Stimulated activated naive CD8-positive, alpha-beta T cell treated with anti-CD3 and anti-CD28 coated beads, Interleukin-15, amount 100 ng/mL, for 72 hours (primary cell): ENCODE data around the gene TWSG1.
"Not testable (repeated sequence)": the region's sequence is repeated elsewhere in the genome, so short reads cannot be mapped to it uniquely, and the experiment has no call there.

ENCODE experiments used
- ATAC-seq: fragments of 150-1000 bp; cut with Tn5 transposase; 2 replicates; pipeline ENCODE4 v1.10.0; 2021; ENCODE audit warnings: mild to moderate bottlenecking, moderate library complexity
- DNase-seq, 2 donors: peaks; one replicate each; pipeline ENCODE4 v3.0.0; 2021 to 2022
- H3K27ac Mint-ChIP-seq, 2 donors: one replicate each; pipeline ENCODE4 v1.8.0; 2022; ENCODE audit warnings: mild to moderate bottlenecking in 2 of 2, mixed read lengths in 2 of 2, moderate library complexity in 2 of 2
- H3K27me3 Mint-ChIP-seq: one replicate; pipeline ENCODE4 v1.8.0; 2022; ENCODE audit warnings: mixed read lengths
- H3K4me1 Mint-ChIP-seq: one replicate; pipeline ENCODE4 v1.8.0; 2022; ENCODE audit warnings: mild to moderate bottlenecking, mixed read lengths
- H3K4me3 Mint-ChIP-seq, 2 donors: one replicate each; pipeline ENCODE4 v1.8.0; 2022; ENCODE audit warnings: mild to moderate bottlenecking in 2 of 2, mixed read lengths in 2 of 2, moderate library complexity in 1 of 2
- H3K9me3 Mint-ChIP-seq, 2 donors: one replicate each; pipeline ENCODE4 v1.8.0; 2022; ENCODE audit warnings: mixed read lengths in 2 of 2

Gene TWSG1

DNA sequence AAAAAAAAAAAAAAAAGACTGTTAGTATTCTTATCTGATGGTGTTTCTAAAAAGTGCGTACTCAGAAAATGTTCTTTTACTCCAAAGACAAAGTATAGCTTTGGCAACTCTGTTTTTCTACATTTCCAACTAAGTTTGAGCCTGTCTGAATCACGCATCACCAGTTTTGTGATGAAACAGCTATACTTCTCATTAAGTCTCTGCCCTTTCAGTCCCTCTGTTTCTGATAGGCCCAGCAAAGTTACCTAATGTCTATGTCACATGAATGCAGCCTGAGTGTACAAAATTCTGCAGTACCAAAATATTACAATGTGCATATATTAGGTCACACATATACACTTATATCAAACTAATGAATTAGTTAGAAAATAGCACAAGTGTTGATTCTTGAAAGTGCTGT is 22.4 kb downstream of the TWSG1 start:
- Mint-ChIP-seq H3K4me3 (no peak overlapping the region), H3K4me1 (peaks cover 13% of the 10 kb centered on the region), H3K27ac (no peak overlapping the region), H3K27me3 (no peaks in the 10 kb centered on the region), H3K9me3 (no peaks in the 10 kb centered on the region)
- ATAC-seq (no peak), DNase-seq (no peak)

DNA sequence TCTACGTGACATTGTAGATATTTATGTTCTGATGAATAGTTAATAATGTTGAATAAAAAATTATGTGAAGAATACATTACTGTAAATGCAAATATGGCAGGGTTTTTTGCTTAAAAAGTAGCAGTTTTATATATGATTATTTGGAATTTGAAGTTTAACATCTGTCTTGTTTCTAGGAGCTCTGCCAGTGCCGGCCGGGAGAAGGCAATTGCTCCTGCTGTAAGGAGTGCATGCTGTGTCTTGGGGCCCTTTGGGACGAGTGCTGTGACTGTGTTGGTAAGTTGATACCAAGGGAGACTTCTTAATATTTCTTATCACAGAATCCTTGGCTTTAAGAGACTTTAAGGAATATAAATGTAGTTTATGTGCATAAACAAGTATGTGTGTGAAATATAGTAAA is 25.2 kb downstream of the TWSG1 start:
- H3K27me3 Mint-ChIP-seq, result no peaks in the 10 kb centered on the region
- no peaks in the 10 kb centered on the region for H3K4me1 Mint-ChIP-seq
- no peak overlapping the region for H3K4me3 Mint-ChIP-seq
- ATAC-seq, result no peak
- no peak for DNase-seq
- H3K27ac Mint-ChIP-seq, result no peak overlapping the region
- H3K9me3 Mint-ChIP-seq, result no peaks in the 10 kb centered on the region

DNA sequence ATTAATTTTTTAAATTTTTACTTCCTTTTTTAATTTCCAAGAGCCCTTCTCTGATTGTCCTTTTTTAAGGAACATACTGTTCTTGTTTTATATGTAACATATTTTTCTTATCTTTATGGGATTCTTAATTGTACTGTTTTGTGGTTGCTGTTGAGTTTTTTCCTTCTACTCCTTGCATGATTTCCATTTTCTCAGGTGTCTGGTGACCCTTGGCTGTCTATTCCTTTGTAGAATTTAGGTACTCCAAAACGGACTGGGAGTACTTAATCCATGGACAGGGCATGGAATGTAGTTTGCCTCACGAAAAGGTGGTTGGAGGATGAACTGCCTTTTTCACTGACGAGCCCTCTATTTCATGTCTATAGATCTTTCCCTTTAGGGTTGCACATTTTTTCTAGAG is 26.6 kb downstream of the TWSG1 start:
- Mint-ChIP-seq H3K9me3 (no peaks in the 10 kb centered on the region), H3K27me3 (no peaks in the 10 kb centered on the region), H3K4me1 (no peaks in the 10 kb centered on the region), H3K27ac (no peak overlapping the region), H3K4me3 (no peak overlapping the region)
- ATAC-seq (no peak), DNase-seq (no peak)

DNA sequence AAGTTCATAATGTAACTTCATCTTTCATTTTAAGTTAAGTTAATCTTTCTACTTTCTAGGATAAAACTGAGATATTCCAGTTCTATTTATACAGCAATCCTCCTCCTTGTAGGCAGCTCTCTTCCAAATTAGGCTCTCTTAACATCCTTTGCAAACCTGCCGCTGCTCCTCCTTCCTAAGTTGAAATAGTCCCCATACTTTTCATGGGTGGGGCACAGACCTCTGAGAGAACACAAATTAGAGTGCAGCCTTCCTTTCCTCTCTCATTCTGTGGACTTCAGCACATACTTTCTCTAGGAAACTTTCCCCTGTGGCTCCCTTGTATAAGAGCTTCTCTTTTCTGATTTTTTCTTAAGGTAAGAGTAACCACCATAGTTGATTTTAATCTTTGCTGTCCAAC is 28.3 kb downstream of the TWSG1 start:
- H3K27ac Mint-ChIP-seq, result no peak overlapping the region
- no peak for DNase-seq
- H3K4me3 Mint-ChIP-seq, result no peak overlapping the region
- no peaks in the 10 kb centered on the region for H3K4me1 Mint-ChIP-seq
- no peak for ATAC-seq
- H3K9me3 Mint-ChIP-seq, result no peaks in the 10 kb centered on the region
- H3K27me3 Mint-ChIP-seq, result no peaks in the 10 kb centered on the region

DNA sequence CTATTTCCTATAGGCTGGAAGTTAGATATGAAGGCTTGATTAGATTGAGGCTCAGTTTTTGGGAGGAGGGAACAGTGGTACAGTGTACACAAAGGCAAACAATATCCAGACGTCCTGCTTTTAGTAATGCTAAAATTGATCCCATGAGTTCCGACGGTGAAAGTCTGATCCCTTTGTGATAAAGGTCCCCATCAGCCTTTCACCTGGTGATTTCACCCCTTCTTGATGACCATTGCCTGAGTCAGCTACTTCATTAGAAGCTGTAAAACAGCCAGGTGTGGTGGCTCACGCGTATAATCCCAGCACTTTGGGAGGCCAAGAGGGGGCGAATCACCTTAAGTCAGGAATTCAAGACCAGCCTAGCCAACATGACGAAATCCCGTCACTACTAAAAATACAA is 29.7 kb downstream of the TWSG1 start:
- ATAC-seq (no peak), DNase-seq (no peak)
- no peak overlapping the region for H3K4me3 Mint-ChIP-seq
- H3K27ac Mint-ChIP-seq, result peak overlapping the region in 1 of 2 donors; percentile 67
- no peaks in the 10 kb centered on the region for H3K9me3 Mint-ChIP-seq
- H3K27me3 Mint-ChIP-seq, result no peaks in the 10 kb centered on the region
- no peaks in the 10 kb centered on the region for H3K4me1 Mint-ChIP-seq

DNA sequence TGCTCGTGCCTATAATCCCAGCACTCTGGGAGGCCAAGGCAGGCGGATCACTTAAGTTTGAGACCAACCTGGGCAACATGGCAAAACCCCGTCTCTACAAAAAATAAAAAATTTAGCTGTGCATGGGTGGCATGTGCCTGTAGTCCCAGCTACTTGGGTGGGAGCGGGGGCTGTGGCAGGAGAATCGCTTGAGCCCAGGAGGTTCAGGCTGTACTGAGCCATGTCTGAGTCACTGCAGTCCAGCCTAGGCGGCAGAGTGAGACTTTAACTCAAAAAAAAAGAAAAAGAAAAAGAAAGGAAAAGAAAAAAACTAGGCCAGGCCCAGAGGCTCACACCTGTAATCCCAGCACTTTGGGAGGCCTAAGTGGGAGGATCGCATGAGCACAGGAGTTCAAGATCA is 30.8 kb downstream of the TWSG1 start:
- Mint-ChIP-seq H3K4me3 (no peak overlapping the region), H3K9me3 (no peaks in the 10 kb centered on the region), H3K27me3 (no peaks in the 10 kb centered on the region), H3K27ac (no peak overlapping the region), H3K4me1 (no peaks in the 10 kb centered on the region)
- ATAC-seq (no peak), DNase-seq (no peak)

DNA sequence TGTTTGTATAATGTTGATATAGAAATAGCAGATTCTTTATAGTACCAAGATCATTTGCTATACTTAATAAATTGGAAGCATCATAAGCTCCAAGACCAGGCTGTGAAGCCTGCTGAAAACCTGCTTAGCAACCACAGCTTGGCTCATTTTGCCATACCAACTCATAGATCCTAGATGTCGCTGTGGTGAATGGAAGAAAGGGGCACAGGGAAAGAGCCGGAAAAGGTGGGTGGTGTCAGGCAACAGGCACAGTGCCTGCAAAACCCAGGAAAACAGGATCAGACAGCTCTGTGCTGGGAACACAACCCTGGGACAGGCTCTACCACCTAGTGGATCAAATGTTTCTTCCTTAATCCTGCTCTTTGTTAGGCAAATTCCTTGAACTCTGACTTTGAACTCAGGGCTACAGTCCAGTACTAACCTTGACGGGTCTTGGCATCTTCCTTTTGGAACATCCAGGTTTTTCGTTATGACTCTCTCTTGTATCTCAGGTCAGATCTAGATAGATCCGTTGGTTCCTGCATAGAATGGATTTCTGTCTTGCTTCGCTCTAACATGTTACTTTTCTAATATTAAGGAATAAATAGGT is 31.6 kb downstream of the TWSG1 start:
- no peak for DNase-seq
- Mint-ChIP-seq H3K4me1 (no peaks in the 10 kb centered on the region), H3K27ac (no peak overlapping the region), H3K9me3 (no peaks in the 10 kb centered on the region), H3K4me3 (no peak overlapping the region), H3K27me3 (no peaks in the 10 kb centered on the region)
- ATAC-seq, result no peak

DNA sequence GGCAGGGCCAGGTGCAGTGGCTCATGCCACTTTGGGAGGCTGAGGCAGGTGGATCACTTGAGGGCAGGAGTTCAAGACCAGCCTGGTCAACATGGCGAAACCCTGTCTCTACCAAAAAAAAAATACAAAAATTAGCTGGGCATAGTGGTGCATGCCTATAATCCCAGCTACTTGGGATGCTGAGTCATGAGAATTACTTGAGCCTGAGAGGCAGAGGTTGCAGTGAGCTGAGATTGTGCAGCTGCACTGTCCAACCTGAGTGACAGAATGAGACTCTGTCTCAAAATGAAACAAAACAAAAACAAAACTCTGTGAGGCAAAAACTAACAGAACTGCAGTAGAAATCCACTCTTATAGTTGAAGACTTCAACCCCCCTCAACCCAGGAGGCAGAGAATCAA is 38.7 kb downstream of the TWSG1 start:
- not testable (repeated sequence) for DNase-seq, H3K9me3 Mint-ChIP-seq, H3K27ac Mint-ChIP-seq, H3K4me1 Mint-ChIP-seq, H3K4me3 Mint-ChIP-seq, ATAC-seq, H3K27me3 Mint-ChIP-seq

DNA sequence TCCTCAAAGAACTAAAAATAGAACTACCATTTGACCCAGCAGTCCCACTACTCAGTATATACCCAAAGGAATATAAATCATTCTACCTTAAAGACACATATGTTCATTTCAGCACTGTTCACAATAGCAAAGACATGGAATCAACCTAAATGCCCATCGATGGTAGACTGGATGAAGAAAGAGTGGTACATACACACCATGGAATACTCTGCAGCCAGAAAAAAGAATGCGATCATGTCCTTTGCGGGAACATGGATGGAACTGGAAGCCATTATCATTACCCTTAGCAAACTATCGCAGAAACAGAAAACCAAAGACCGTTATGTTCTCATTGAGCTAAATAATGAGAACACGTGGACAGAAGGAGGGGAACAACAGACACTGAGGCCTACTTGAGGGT is 44.5 kb downstream of the TWSG1 start:
- no peak for ATAC-seq
- no peak overlapping the region for H3K4me3 Mint-ChIP-seq
- H3K27me3 Mint-ChIP-seq, result no peaks in the 10 kb centered on the region
- DNase-seq, result no peak
- H3K9me3 Mint-ChIP-seq, result no peaks in the 10 kb centered on the region
- H3K27ac Mint-ChIP-seq, result no peak overlapping the region
- no peaks in the 10 kb centered on the region for H3K4me1 Mint-ChIP-seq

DNA sequence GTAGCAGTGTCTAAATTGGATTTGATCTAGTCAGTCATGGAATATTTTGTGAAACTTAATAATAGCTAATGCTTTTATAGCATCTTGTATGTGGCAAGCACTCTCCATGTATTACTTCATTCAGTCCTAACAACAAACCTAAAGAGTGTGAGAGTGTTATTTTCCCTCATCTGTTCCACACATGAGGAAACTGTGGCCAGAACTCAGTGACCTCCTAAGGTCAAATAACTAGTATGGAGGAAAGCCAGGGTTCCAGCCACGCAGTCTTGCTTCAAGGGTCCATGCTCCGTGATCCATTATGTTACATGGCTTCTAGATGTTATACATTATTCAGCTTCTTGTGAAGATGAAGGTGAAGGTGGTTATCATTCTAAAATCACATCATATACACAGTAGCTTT is 45.5 kb downstream of the TWSG1 start:
- no peak overlapping the region for H3K4me3 Mint-ChIP-seq
- H3K27ac Mint-ChIP-seq, result no peak overlapping the region
- no peak for ATAC-seq
- H3K27me3 Mint-ChIP-seq, result no peaks in the 10 kb centered on the region
- no peaks in the 10 kb centered on the region for H3K9me3 Mint-ChIP-seq
- no peak for DNase-seq
- no peaks in the 10 kb centered on the region for H3K4me1 Mint-ChIP-seq

DNA sequence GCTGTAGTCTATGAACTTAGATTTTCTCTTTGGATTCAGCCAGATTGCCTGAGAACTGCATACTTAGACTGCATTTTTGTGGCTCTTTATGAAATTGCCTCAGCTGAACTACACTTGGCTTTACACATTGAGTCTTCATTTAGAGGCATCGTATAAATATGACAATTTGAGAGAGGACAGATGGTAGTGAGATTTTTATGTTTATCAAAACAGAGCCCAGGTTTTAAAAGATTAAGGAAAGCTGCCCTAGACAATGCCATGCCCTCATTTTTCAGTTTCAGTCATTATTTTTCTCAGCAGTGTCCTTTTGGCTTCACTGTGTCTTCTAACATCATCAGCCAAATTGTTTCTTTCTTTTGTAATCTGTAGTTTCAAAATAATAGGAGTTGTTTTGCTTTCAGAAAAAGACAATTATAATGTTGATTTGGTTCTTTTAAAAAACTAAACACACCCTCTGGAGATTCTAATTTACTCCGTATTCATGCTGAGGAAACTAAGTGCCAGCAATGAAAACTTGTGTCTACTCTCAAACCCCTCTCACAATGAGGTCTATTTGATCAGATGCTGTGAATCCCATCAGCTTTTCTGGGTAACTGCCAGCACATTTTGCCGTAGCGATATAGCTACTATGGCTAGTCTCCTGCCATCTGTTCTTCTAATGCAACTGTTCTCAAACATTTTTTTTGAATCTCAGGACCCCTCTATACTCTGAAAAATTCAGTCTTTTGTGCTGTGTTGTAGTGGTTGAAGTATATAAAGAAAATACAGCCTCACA is 46.2 kb downstream of the TWSG1 start:
- ATAC-seq (no peak), DNase-seq (no peak)
- Mint-ChIP-seq H3K27me3 (no peaks in the 10 kb centered on the region), H3K4me1 (no peaks in the 10 kb centered on the region), H3K27ac (no peak overlapping the region), H3K4me3 (no peak overlapping the region), H3K9me3 (no peaks in the 10 kb centered on the region)

DNA sequence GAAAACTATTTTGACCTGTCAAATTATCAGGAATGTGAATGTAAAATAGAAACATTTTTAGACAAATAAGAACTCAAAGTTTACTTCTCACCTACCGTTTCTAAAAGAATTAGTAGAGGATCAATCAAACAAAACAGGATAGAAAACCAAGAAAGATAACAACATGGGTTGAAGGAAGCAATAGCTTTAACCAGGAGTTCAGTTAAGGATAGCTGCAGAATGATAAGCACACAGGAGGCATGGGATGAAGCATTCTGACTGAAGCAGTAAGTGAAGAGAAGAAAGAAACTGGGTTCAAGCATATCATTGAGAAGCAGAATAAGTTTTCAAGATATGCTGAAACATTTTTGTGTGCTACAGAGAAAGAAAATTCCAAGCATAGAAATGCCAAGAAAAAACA is 52.3 kb downstream of the TWSG1 start:
- Mint-ChIP-seq H3K4me3 (no peak overlapping the region), H3K9me3 (peaks cover 9% of the 10 kb centered on the region in 2 donors), H3K27me3 (no peaks in the 10 kb centered on the region), H3K27ac (no peak overlapping the region), H3K4me1 (no peaks in the 10 kb centered on the region)
- ATAC-seq, result no peak
- DNase-seq, result no peak

DNA sequence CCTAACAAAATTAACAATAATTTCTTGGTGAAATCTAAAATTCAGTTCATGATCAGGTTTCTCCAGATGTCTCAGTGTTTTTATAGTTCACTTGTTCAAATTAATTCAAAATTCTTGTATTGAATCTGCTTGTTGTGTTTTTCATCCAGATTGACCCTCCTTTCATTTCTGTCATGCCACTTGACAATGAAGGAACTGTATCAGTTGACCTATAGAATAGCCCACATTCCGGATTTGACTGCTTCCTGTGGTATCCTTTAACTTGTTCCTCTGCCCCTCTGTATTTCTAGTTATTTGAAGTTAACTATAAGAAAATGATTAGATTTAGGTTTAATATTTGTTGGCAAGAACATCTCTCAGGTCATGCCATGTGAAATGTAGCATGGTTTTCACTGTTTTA is 53.3 kb downstream of the TWSG1 start:
- Mint-ChIP-seq H3K27ac (no peak overlapping the region), H3K9me3 (peaks cover 9 to 15% of the 10 kb centered on the region in 2 donors)

DNA sequence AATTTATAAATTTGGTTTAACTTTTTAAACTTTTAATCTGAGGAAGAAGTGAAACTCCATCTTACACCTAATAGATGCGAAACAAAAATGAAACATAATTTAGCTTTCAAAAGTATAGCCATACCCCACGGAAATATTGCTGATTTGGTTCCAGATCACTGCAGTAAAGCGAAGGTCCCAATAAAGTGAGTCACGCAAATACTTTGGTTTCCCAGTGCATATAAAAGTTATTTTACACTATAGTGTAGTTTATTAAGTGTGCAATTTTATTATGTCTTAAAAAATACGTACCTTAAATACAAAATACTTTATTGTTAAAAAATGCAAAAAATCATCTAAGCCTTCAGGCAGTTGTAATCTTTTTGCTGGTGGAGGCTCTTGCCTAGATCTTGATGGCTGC is 55.1 kb downstream of the TWSG1 start:
- no peaks in the 10 kb centered on the region for H3K4me1 Mint-ChIP-seq
- no peak overlapping the region for H3K27ac Mint-ChIP-seq
- no peaks in the 10 kb centered on the region for H3K27me3 Mint-ChIP-seq
- DNase-seq (no peak), ATAC-seq (no peak)
- no peak overlapping the region for H3K4me3 Mint-ChIP-seq
- H3K9me3 Mint-ChIP-seq, result peaks cover 9 to 15% of the 10 kb centered on the region in 2 donors

More for the DNA sequence above, 53.3 kb downstream of the TWSG1 start:
- no peak for ATAC-seq
- no peaks in the 10 kb centered on the region for H3K27me3 Mint-ChIP-seq
- H3K4me1 Mint-ChIP-seq, result no peaks in the 10 kb centered on the region
- DNase-seq, result no peak
- H3K4me3 Mint-ChIP-seq, result no peak overlapping the region

DNA sequence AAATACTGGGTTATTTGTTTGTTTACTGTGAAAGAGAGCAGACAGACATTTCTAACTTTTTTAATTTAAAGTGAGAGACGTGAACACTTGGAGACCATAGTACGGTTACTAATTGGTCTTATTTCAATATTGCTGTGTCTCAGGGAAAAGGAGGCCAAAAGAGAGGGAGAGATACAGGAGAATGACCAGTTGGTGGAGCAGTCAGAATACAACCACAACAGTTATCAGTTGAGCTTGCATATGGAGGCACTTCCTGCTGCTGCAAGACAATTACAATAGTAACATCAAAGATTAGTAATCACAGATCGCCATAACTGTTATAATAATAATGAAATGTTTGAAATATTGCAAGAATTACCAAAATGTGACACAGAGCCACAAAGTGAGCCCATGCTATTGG is 58.2 kb downstream of the TWSG1 start:
- Mint-ChIP-seq H3K4me1 (peaks cover 8% of the 10 kb centered on the region), H3K9me3 (peaks cover 9 to 15% of the 10 kb centered on the region in 2 donors), H3K4me3 (no peak overlapping the region), H3K27me3 (no peaks in the 10 kb centered on the region), H3K27ac (no peak overlapping the region)
- ATAC-seq, result no peak
- DNase-seq, result no peak

DNA sequence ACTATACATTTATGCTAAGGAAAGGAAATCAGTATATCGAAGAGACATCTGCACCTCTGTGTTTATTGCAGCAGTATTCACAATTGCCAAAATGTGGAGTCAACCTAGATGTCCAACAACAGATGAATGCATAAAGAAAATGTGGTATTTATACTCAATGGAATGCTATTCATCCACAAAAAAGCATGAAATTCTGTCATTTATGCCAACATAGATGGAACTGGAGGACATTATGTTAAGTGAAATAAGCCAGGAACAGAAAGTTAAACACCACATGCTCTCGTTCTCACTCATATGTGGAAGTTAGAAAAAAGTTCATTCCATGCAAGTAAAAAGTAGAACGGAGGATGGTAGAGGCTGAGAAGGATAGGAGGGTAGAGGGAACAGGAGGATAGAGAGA is 59.5 kb downstream of the TWSG1 start:
- Mint-ChIP-seq H3K27ac (no peak overlapping the region), H3K9me3 (peaks cover 9 to 15% of the 10 kb centered on the region in 2 donors), H3K4me1 (peaks cover 8% of the 10 kb centered on the region), H3K4me3 (no peak overlapping the region), H3K27me3 (no peaks in the 10 kb centered on the region)
- no peak for ATAC-seq
- no peak for DNase-seq

DNA sequence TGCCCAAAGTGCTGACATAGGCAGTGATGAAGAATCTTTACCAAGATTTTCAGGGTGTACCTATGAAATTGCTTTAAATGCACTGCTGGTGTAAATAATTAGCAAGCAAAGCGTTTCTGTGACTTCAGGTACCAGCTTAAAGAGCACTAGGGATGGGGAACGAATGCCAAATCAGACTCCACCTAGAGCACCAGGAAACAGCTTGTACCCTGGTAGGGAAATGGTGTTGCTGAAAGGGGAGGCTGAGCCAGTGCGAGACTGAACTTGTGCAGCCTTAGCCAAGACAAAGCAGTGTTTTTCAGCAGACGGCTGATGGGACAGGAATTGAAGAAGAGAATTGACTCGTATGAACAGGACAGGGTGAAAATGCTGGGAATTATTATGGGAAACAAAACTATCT is 65.6 kb downstream of the TWSG1 start:
- ATAC-seq (no peak), DNase-seq (no peak)
- no peaks in the 10 kb centered on the region for H3K27me3 Mint-ChIP-seq
- no peak overlapping the region for H3K27ac Mint-ChIP-seq
- no peaks in the 10 kb centered on the region for H3K9me3 Mint-ChIP-seq
- H3K4me1 Mint-ChIP-seq, result peaks cover 25% of the 10 kb centered on the region
- no peak overlapping the region for H3K4me3 Mint-ChIP-seq
